IPS-15b (cell line): ENCODE results near the gene CHRNE.
"Not testable (repeated sequence)": the region's sequence is repeated elsewhere in the genome, so short reads cannot be mapped to it uniquely, and the experiment has no call there.

Source experiments
- H3K27me3 ChIP-seq: one replicate; pipeline ENCODE4 v1.6.1; 2013; ENCODE audit warnings: low read length; ENCODE audit not compliant: control insufficient read depth, insufficient read depth
- H3K36me3 ChIP-seq: one replicate; pipeline ENCODE4 v1.6.1; 2013; ENCODE audit warnings: low read length; ENCODE audit not compliant: control insufficient read depth, insufficient read depth
- H3K4me1 ChIP-seq: one replicate; pipeline ENCODE4 v1.6.1; 2013; ENCODE audit warnings: mild to moderate bottlenecking, low read length; ENCODE audit not compliant: control insufficient read depth, insufficient read depth
- H3K4me3 ChIP-seq: one replicate; pipeline ENCODE4 v1.5.1; 2013; ENCODE audit warnings: low read depth, low read length
- H3K9ac ChIP-seq: one replicate; pipeline ENCODE4 v1.6.1; 2013; ENCODE audit warnings: low read depth, mild to moderate bottlenecking, low read length
- H3K9me3 ChIP-seq: one replicate; pipeline ENCODE4 v1.6.1; 2013; ENCODE audit warnings: mild to moderate bottlenecking, low read length; ENCODE audit not compliant: control insufficient read depth, insufficient read depth

CHRNE gene

GRCh38 chr17:4938069-4938491, 35.2 kb upstream of the CHRNE start:
- no peak overlapping the region for H3K4me3 ChIP-seq

GRCh38 chr17:4937553-4937952, 34.7 kb upstream of the CHRNE start:
- peaks cover 9% of the 10 kb centered on the region for H3K4me1 ChIP-seq
- H3K36me3 ChIP-seq: peaks cover 26% of the 10 kb centered on the region
- no peak overlapping the region for H3K9ac ChIP-seq
- no peaks in the 10 kb centered on the region for H3K27me3 ChIP-seq
- H3K4me3 ChIP-seq: no peak overlapping the region
- no peaks in the 10 kb centered on the region for H3K9me3 ChIP-seq

More at GRCh38 chr17:4938069-4938491, 35.2 kb upstream of the CHRNE start:
- Histone ChIP-seq H3K4me1 (peaks cover 9% of the 10 kb centered on the region), H3K36me3 (peaks cover 32% of the 10 kb centered on the region), H3K9me3 (no peaks in the 10 kb centered on the region), H3K9ac (no peak overlapping the region), H3K27me3 (no peaks in the 10 kb centered on the region)

DNA sequence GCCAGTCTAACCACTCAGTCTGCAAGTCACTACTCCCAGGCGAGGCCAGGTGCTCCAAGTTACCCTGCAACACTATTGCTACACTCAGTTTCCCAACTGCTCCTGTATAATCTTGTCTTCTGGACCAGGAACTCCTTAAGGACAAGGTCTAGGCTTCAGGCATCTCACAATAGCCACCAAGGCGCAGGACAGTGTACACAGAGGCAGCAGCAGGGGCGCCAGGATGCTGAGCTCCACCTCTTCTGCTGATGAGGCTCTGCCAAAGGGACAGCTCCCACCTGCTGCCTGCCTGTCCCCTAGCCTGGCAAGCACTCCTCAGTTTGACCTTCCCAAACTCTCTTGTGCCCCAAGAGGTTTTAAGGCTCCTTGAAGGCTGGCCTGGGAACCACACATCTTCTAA, 33.5 kb upstream of the CHRNE start:
- Histone ChIP-seq H3K36me3 (peaks cover 24% of the 10 kb centered on the region), H3K4me3 (no peak overlapping the region), H3K9me3 (no peaks in the 10 kb centered on the region), H3K4me1 (peaks cover 9% of the 10 kb centered on the region), H3K9ac (no peak overlapping the region), H3K27me3 (no peaks in the 10 kb centered on the region)

- H3K9ac ChIP-seq: no peak overlapping the region
- H3K4me3 ChIP-seq: no peak overlapping the region
- H3K36me3 ChIP-seq: peaks cover 24% of the 10 kb centered on the region
Observed at GRCh38 chr17:4935650-4936049, 32.8 kb upstream of the CHRNE start.

GRCh38 chr17:4934173-4934979, 31.5 kb upstream of the CHRNE start:
- no peaks in the 10 kb centered on the region for H3K9me3 ChIP-seq
- no peak overlapping the region for H3K4me3 ChIP-seq
- peaks cover 24% of the 10 kb centered on the region for H3K36me3 ChIP-seq
- H3K4me1 ChIP-seq: peaks cover 9% of the 10 kb centered on the region
- peak overlapping the region; percentile 26 for H3K9ac ChIP-seq
- H3K27me3 ChIP-seq: no peaks in the 10 kb centered on the region

More at GRCh38 chr17:4935650-4936049, 32.8 kb upstream of the CHRNE start:
- Histone ChIP-seq H3K9me3 (no peaks in the 10 kb centered on the region), H3K27me3 (no peaks in the 10 kb centered on the region), H3K4me1 (peaks cover 9% of the 10 kb centered on the region)

DNA sequence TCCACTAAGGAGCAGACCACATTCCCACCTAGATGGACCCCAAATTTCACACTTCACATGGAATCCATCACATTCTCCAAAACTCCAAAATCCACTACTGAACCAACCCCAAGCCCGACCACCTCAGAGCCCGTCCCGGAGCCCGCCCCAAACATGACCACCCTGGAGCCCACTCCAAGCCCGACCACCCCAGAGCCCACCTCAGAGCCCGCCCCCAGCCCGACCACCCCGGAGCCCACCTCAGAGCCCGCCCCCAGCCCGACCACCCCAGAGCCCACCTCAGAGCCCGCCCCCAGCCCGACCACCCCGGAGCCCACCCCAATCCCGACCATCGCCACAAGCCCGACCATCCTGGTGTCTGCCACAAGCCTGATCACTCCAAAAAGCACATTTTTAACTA, 30.7 kb upstream of the CHRNE start:
- H3K9me3 ChIP-seq: no peaks in the 10 kb centered on the region
- H3K9ac ChIP-seq: no peak overlapping the region
- H3K4me1 ChIP-seq: peaks cover 4% of the 10 kb centered on the region
- no peak overlapping the region for H3K4me3 ChIP-seq
- H3K36me3 ChIP-seq: peaks cover 24% of the 10 kb centered on the region
- H3K27me3 ChIP-seq: no peaks in the 10 kb centered on the region

DNA sequence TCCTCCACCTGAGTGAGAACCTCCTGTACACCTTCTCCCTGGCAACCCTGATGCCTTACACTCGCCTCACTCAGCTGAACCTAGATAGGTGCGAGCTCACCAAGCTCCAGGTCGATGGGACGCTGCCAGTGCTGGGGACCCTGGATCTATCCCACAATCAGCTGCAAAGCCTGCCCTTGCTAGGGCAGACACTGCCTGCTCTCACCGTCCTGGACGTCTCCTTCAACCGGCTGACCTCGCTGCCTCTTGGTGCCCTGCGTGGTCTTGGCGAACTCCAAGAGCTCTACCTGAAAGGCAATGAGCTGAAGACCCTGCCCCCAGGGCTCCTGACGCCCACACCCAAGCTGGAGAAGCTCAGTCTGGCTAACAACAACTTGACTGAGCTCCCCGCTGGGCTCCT, 29.9 kb upstream of the CHRNE start:
- H3K9me3 ChIP-seq: no peaks in the 10 kb centered on the region
- peaks cover 4% of the 10 kb centered on the region for H3K4me1 ChIP-seq

GRCh38 chr17:4931963-4932362, 29.1 kb upstream of the CHRNE start, which contains the start of gene GP1BA:
Gene GP1BA, plus strand, starts transcription at chr17:4932277. Its CDS starts 328 bp downstream, at chr17:4932605.
- peak within 1 kb of the TSS; percentile 16 for H3K9ac ChIP-seq
- H3K27me3 ChIP-seq: no peaks in the 10 kb centered on the region
- H3K36me3 ChIP-seq: peaks cover 11% of the 10 kb centered on the region
- peaks cover 4% of the 10 kb centered on the region for H3K4me1 ChIP-seq
- no peaks in the 10 kb centered on the region for H3K9me3 ChIP-seq
- no peak within 1 kb of the TSS for H3K4me3 ChIP-seq

More for the DNA sequence above, 29.9 kb upstream of the CHRNE start:
- Histone ChIP-seq H3K27me3 (no peaks in the 10 kb centered on the region), H3K9ac (peak overlapping the region; percentile 16), H3K4me3 (no peak overlapping the region), H3K36me3 (peaks cover 18% of the 10 kb centered on the region)

DNA sequence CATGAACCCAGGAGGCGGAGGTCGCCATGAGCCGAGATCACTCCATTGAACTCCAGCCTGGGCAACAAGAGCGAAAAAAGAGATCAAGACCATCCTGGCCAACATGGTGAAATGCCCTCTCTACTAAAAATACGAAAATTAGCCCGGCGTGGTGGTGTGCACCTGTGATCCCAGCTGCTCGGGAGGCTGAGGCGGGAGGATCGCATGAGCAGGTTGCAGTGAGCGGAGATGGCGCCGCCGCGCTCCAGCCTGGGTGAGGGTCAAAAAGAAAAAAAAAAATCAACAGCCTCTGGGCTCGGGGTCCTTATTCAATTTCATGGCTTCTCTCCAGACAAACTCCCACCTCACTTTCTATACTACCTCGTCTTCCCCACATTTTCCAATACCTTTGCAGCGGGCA, 26.0 kb upstream of the CHRNE start:
- Histone ChIP-seq H3K36me3 (peaks cover under 1% of the 10 kb centered on the region), H3K27me3 (no peaks in the 10 kb centered on the region), H3K9me3 (no peaks in the 10 kb centered on the region), H3K4me1 (peaks cover 4% of the 10 kb centered on the region), H3K4me3 (no peak overlapping the region), H3K9ac (no peak overlapping the region)

- H3K36me3 ChIP-seq, H3K27me3 ChIP-seq, H3K4me3 ChIP-seq, H3K9ac ChIP-seq, H3K4me1 ChIP-seq, H3K9me3 ChIP-seq: not testable (repeated sequence)
Observed at GRCh38 chr17:4926577-4927335, 23.9 kb upstream of the CHRNE start.

DNA sequence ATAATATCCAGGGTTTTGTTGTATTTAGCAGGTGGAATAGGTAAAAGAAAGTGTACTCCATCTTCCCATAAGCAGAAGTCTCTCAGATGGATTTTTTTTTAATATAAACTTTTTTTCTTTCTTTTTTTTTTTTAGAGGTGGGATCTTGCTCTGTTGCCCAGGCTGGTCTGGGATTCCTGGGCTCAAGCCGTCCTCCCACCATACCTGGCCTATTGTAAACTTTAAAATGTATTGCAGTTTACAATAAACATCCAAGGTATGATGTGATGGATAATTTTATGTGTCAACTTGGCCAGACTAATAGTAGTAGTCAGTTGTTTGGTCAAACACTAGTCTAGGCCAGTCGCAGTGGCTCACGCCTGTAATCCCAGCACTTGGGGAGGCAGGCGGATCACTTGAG, 18.4 kb upstream of the CHRNE start:
- Histone ChIP-seq H3K36me3 (no peaks in the 10 kb centered on the region), H3K9ac (no peak overlapping the region), H3K4me3 (no peak overlapping the region), H3K27me3 (no peaks in the 10 kb centered on the region), H3K4me1 (peaks cover 4% of the 10 kb centered on the region), H3K9me3 (no peaks in the 10 kb centered on the region)
